GM19397 (cell line): ENCODE results near the gene PPP1R7.
"Not testable (repeated sequence)": the region's sequence is repeated elsewhere in the genome, so short reads cannot be mapped to it uniquely, and the experiment has no call there.

Source experiments
- ATAC-seq: cut with Tn5 transposase; IDR thresholded peaks from one replicate; pipeline ENCODE4 v1.9.1; 2021; ENCODE audit warnings: mild to moderate bottlenecking, moderate library complexity; ENCODE audit not compliant: unreplicated experiment

The PPP1R7 gene, protein sequence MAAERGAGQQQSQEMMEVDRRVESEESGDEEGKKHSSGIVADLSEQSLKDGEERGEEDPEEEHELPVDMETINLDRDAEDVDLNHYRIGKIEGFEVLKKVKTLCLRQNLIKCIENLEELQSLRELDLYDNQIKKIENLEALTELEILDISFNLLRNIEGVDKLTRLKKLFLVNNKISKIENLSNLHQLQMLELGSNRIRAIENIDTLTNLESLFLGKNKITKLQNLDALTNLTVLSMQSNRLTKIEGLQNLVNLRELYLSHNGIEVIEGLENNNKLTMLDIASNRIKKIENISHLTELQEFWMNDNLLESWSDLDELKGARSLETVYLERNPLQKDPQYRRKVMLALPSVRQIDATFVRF

DNA sequence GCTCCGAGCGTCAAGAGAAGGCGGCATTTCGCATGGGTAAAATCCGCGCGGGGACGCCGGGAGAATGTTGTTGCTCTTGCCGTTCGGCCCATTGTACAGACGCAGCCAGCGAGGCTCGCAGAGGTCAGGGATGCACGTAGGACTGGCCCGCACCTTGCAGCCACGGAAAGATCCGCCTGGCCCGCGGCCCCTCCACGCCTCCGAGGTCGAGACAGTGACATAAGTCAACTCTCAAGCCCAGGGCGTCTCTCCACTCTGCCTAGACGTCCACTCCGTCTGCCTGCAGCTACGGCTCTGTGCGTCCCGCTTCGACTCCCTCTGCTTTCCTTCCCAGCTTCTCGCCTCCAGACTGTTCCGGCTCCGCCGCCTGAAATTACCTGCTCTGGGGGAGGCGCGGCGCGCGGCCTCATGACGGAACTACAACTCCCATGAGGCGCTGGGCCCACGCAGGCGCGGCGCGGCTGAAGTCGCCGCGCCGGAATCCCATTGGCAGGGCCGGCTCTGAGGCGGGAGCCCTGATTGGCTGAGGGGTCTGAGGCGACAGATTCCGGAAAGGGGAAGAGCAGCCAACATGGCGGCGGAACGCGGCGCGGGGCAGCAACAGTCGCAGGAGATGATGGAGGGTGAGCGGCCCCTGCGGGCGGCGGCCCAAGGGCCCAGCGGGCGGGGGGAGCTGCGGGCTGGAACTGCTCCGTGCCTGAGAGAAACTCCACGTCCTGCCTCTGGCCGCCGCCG, at the start of gene PPP1R7:
PPP1R7 (plus strand) TSS at position 543 of the 735 bp plus-strand sequence; CDS start at position 572, 29 bp downstream.
- ATAC-seq: peak; percentile 74

DNA sequence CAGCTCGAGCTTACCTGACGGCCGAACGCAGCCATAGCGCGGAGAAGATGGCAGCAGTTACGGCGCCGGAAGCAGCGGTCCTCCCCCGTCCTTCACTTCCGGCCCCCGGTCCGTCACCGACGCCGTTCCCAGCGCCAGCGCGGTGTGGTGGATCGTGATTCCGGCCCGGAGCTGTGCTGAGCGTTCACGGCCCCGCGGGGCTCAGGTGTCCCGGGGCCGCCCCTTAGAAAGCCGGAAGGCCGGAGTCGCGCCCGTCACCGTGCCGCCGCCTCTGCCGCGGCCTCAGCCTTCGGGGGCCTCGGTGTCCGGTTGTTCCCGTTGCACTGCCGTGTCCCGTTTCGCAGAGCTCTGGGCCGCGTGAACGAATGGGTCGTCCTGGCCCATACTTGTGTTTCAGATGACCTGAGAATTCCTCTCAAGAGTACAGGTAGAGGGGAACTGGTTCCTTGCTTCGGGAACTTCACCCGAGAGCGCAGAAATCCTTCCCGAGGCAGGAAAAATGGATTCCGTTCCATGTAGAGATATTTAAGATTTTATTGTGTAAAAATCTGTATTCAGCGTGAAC, 47.9 kb upstream of the PPP1R7 start, which contains the start of gene MTERF4:
MTERF4 (minus strand) TSS at position 49 of the 565 bp plus-strand sequence; CDS start at position 35, 14 bp downstream.
- ATAC-seq: peak; percentile 88

DNA sequence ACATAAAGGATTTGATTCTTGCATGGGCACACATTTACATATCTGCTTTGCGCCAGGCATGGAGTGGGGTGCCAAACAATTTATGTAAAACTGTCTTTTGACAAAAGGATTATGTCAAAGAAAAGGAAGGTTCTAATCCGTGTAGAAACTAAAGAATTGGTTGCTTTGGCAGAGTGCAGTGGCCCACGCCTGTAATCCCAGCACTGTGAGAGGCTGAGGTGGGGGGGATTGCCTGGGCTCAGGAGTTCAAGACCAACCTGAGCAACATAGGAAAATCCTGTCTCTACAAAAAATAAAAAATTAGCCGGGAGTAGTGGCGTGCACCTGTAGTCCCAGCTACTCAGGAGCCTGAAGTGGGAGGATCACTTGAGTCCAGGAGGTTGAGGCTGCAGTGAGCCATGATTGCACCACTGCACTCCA, 47.1 kb upstream of the PPP1R7 start:
- ATAC-seq: no peak

DNA sequence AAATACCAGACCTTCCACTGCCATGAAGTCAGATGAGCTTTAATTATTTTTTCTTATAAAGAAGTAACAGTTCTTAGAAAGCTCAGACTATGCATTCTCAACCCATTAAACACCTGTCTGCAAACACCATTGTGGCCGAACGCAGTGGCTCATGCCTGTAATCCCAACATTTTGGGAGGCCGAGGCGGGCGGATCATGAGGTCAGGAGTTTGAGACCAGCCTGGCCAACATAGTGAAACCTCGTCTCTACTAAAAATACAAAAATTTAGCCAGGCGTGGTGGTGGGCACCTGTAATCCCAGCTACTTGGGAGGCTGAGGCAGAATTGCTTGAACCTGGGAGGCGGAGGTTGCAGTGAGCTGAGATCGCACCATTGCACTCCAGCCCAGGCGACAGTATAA, 45.7 kb upstream of the PPP1R7 start:
- not testable (repeated sequence) for ATAC-seq

DNA sequence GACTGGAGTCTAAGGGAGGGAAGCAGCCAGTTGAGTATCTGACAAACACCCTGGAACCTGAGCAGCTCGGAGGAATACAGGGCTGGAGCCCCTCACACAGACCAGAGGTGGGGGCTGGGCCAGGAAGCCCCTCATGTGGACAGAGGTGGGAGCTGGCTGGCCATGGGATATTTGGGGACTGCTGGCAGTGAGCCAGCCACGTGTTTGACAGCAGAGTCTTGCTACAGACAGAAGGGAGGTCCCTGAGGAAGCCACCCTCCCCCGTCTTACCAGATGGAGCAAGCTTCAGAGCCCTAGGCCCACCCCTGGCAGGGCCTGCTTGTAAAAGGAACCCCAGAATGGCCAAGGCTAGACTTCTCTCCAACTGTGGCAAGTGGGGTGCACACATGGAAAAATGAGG, 44.6 kb upstream of the PPP1R7 start:
- no peak for ATAC-seq

DNA sequence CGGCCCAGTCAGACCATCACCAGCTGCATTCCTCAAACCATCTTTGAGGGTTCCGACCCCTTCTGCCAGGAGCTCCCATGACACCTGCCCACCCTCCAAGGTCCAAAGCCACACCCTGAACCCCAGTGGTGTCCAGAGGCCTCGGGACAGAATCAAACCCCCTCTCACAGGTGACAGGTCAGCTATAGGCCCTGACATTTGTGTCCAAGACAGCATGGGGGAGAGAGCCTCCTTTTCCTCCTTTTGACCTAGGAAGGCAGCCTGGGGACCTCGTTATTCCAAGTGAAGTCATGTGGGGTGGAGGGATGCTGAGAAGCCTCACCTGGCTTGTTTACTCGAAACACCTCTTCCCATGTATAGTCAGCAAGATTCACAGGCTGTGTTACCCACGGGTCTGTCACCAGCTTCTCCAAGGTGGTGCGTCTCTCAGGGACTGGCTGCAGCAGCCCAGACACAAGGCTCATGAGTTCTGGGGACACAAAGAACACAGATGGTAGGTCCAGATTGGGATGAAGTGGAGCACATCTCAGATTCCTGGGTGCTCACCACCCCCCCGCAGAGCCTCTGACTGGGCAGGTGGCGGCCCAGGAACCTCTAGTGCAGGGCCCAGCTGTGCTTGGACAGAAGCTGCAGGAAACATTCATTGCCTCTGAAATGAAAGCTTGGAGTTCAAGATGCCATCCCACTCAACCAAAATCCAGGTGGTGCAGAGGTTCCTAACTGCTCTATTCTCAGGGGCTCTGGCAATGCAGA, 43.1 kb upstream of the PPP1R7 start:
- ATAC-seq: no peak

DNA sequence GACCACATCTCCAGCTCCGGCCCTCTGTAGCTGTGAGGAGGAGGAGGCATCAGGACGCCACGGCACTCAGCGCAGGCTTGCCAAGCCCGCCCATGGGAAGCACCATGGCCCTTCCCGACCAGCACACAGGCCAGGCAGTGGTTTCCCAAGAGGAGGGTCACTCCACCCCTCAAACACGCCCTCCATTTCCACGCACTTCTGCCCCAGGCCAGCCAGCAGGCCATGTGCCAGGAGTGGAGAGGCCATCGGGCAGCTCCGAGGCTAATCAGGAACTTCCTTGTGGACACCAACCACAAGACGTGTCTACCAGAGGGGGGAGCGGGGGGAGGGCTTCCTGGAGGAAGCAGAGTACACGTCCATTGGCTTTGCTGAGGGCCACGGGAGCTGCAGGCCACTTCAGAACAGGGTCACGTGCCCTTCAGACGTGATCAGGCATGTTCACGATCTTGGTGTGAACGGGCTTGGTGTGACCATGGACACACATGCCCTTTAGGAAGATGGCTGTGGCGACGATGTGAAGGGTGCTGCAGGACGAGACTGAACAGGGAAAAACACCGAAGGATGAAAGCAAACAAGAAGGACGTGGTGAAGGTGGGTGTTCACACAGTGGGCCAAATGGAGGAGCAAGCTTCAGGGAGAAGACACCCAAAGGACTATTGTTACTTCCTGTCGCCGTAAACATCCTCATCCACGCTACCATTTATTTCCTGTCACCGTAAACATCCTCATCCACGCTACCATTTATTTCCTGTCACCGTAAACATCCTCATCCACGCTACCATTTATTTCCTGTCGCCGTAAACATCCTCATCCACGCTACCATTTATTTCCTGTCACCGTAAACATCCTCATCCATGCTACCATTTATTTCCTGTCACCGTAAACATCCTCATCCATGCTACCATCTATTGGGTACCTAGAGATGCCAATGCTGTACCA, 41.7 kb upstream of the PPP1R7 start:
- no peak for ATAC-seq

DNA sequence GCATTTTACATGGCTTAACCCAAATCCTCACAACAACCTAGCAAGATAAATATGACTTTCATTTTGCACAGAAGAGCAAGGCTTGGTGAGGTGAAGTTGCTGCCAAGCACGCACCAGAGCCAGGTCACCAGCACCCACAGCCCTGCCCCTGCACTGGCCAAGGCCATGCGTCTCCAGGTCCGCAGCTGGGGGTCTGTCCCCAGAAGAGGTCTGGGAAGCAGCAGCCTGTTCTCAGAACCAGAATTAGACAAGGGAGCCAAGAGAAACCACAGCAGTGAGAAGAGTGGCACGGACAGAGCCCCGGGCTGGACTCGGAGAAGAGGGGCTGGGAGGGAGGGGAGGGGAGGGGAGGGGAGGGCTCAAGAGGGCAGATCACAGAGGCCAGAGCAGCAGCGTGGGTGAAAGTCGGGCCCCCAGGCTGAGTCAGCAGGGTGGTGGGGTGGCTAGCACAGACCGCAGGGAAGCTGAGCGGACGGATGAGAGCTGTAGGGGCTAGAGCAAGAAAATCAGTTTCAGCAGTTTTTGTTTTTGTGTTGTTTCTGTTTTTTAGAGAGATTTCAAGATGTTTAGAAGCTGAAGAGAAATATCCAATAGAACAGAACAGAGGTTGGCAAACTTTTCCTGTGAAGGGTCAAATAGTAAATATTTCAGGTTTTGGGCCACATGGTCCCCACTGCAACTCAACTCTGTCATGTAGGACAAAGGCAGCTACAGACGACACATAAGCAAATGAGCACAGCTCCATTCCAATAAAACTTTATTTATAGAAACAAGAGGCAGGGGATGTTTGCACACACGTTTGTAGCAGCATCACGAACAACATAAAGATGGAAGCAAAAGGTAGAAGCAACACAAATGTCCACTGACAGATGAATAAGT, 40.8 kb upstream of the PPP1R7 start:
- ATAC-seq: no peak

DNA sequence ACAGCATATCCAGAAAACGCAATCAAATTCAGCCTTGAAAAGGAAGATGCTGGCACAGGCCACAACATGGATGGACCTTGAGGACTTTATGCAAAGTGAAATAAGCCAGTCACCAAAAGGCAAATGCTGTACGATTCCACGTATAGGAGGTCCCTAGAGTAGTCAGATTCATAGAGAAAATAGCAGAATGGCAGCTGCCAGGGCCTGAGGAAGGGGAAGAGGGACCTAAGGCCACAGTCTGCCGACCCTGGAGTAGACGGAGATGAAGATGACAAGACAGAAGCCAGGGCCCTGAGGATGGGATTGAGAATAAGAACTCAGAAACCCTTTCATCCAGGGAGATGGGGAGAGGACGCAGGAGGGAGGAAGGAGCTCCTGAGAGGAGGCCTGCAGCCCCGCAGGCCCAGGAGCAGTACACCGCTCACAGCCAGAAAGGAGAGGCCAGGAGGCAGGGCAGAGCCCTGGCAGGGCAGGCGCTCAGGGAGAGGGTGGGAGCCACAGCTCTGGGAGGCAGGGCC, 40.1 kb upstream of the PPP1R7 start:
- no peak for ATAC-seq

DNA sequence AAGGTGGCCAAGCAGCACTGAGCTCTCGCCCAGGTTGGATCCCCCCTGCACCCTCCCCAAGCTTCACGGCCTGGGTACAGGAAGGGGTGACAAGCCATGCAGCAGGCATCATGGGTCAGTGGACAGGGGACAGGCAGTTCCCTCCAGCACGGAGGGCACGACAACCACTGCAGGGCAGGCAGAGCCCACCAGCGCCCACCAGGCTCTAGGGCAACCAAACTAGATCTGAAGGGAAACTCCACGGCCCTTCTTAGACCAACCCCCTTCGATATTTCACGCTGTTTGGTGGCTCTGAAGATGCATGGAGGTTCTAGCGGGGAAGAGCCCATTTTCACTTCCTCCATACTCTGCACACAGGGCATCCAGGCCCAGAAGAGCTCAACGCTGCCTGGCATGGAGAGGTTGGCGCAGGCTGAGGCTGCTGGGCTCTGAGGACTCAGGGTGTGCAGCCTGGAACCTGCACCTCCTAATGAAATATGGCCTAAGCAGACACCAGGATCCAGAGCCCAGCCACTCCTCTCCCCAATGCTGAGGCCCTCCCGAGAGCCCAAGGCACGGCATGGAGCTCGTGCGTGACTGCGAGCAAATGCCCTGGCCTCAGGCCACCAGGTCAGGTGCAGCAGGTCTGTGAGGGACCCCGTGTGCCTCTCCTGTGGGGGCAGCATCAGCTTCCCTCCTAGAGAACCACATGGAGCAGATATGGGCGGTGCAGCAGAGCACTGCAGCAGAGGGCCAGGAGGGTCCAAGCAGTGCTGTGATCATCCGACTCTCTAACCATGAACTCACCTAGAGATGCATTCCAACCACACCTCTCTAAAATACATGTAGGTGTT, 39.4 kb upstream of the PPP1R7 start:
- no peak for ATAC-seq

DNA sequence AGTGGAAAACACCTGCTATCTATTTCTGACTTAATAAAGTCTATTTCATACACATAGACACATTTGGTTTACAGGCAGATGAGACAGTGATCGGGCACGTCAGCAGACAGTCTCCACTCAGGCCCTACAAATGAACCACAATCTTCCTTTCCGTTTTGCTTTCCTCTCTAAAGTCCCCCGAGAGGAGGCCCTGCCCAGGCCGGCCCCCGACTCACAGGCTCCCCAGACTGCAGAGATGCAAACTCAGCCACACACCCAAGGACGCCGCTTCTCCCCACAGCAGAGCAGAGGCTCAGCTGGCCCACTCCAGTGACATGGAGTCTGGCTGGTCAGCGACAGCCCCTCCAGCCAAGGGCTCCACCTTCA, 38.8 kb upstream of the PPP1R7 start:
- no peak for ATAC-seq

DNA sequence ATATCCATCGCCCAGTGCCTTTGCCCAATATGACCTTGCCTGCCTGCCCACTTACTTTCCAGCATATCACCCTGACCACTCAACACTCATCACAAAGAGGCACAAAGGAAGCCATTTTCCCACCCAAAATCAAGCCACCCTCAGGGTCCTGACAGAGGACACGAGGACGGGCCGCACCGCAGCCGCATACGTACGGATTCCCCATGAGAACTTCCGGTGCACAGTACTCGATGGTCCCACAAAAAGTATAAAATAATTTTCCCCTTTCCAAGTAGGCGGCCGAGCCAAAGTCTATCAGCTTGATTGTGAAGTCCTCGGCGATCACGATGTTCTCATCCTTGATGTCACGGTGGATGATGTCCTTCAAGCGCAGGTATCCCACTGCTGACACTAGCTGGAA, 38.2 kb upstream of the PPP1R7 start:
- ATAC-seq: no peak

DNA sequence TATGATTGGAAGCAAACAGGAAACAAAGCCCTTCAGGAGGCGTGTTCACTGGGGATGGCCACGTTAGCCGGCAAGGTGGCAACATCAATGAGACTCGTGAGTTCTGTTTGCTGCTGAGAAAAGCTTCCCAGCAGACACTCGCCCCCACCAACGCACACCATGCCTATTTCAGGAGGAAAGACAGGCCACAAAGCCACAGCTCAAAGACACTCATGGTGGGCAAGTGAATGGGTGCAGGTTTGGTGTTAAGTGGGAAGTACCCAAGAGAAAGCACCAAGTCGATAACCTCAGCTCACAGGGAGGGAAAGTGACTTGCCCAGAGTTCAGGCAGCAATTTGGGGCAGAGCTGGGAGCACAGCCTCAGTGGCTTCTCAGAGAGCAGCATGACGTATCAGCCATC, 37.7 kb upstream of the PPP1R7 start:
- no peak for ATAC-seq

DNA sequence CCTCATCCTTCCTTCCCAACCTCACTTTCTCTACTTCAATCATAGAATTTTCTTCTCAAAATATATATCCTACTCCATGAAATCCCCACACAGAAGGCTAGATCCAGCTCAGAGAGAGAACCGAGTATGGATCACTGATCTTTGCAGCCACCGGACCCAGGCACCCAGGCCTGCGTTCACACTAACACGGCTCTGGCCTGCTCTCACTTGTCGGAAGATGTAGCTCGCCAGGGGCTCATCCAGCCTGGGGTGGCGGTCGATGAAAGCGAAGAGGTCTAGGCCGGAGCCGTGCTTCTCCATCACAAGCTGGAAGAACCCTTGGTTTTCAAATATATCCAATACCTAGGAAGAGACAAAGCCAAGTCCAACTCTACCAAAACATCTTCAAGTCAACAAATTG, 35.4 kb upstream of the PPP1R7 start:
- ATAC-seq: no peak

DNA sequence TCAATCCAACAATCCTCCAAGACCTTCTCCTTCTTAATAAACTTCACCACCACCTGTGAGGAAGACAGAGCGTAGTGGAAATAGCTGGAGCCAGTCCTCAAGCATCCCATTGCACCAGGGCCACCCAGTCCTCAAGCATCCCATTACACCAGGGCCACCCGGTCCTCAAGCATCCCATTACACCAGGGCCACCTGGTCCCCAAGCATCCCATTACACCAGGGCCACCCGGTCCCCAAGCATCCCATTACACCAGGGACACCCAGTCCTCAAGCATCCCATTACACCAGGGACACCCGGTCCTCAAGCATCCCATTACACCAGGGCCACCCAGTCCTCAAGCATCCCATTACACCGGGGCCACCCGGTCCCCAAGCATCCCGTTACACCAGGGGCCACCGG, 34.9 kb upstream of the PPP1R7 start:
- no peak for ATAC-seq

DNA sequence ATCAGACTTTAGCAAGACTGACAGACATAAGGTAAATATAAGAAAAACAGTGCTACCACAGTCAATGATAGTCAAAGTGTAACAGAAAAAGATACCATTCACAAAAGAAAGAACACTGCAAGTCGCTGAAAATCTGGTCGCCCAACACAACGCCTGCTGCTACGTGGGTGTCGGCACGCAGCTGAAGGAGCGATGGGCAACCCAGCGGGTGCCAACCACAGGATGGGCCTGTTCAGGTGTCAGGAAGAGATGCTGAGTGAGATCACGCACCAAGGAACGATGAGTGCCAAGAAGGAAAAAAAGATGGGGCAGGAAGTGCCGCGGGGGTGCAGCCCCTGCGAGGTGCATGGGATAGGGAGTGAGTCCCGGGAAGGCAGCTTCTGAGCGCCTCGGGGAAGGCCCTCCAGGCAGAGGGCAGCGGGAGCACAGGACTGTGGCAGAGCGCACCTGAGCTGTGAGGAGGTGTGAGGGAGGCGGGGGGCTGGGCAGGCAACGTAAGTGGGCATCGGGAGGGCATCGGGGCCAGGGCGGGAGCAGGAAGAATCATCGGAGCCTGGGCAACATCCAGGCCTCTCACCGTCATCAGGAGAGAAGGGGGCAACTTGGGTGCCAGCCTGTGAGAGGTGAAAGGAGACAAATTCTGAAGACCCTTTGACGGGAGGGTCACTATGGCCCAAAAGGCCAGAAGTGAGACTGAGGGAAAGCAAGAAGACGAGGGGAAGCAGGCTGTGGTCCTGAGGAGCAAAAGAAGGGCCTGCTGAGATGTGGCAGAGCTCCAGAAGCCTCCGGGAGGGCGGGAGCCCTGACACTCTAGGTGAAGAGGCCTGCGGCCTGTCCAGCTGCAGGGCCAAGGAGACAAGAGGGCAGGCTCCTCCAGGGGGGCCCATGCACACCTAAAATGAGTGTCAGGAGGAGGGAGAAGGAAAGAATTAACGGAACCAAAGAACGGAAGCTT, 33.4 kb upstream of the PPP1R7 start:
- no peak for ATAC-seq
